ENCODE data around the gene SMYD3. TPM values are rescaled to one million over a fixed set of nuclear protein-coding genes. Genes with fewer than 3 reads are reported as not detected.
A peak's percentile ranks its signal among the peaks of the same experiment; 100 is the strongest.

SMYD3 gene
- total RNA-seq, 1 experiment from 2014 or later: 25.5 TPM

GRCh38 chr1:246037832-246038231 lies 469.2 kb downstream of the SMYD3 start:
- Histone ChIP-seq H3K23me2 (ENCODE audit: insufficient read length, low read depth, low read length, poor library complexity, severe bottlenecking) (no peaks in the 10 kb centered on the region), H3T11ph (ENCODE audit: low read length) (no peak overlapping the region), H2AK5ac (ENCODE audit: insufficient read length, low read length) (no peak overlapping the region), H2AFZ (ENCODE audit: low read length) (no peak overlapping the region), H3K23ac (ENCODE audit: insufficient read length, low read depth, low read length) (no peak overlapping the region), H3K79me2 (ENCODE audit: insufficient read depth, low read length) (no peaks in the 10 kb centered on the region), H3K56ac (ENCODE audit: insufficient read length, low read depth, low read length) (no peak overlapping the region), H3K27me3 (ENCODE audit: insufficient read depth, low read length) (no peaks in the 10 kb centered on the region), H3K9me3 (ENCODE audit: control insufficient read depth, low read depth, low read length) (no peaks in the 10 kb centered on the region), H2BK20ac (ENCODE audit: low read depth, low read length, poor library complexity, severe bottlenecking) (no peak overlapping the region), H4K5ac (ENCODE audit: insufficient read length, low read depth, low read length) (no peak overlapping the region), H3K4ac (ENCODE audit: low read depth, low read length) (no peak overlapping the region), H2BK5ac (ENCODE audit: insufficient read length, low read length) (no peak overlapping the region), H2BK12ac (ENCODE audit: insufficient read length, low read depth, low read length) (no peak overlapping the region), H3K9ac (ENCODE audit: extremely low read depth, insufficient read length, low read length) (no peak overlapping the region), H2BK120ac (ENCODE audit: low read depth, low read length, poor library complexity, severe bottlenecking) (no peak overlapping the region), H2BK15ac (ENCODE audit: low read depth, low read length) (no peak overlapping the region), H3K27ac (ENCODE audit: insufficient read length, low read depth, low read length) (no peak overlapping the region), H4K8ac (replicated peaks; ENCODE audit: insufficient read length, low read depth, low read length) (no peak overlapping the region), H3K14ac (ENCODE audit: insufficient read depth, low read length) (no peak overlapping the region), H3K4me1 (ENCODE audit: insufficient read depth, low read length) (no peaks in the 10 kb centered on the region), H4K20me1 (ENCODE audit: control insufficient read depth, insufficient read depth, insufficient read length) (no peaks in the 10 kb centered on the region), H3K4me2 (ENCODE audit: insufficient read depth, insufficient read length, low read length) (no peak overlapping the region), H4K91ac (ENCODE audit: insufficient read length, low read depth, low read length) (no peak overlapping the region), H3K79me1 (ENCODE audit: insufficient read depth, low read depth, low read length, poor library complexity, severe bottlenecking) (no peaks in the 10 kb centered on the region), H3K18ac (ENCODE audit: insufficient read length, low read depth, low read length) (no peak overlapping the region)
- Mint-ChIP-seq H3K9me3 (no peaks in the 10 kb centered on the region), H3K4me1 (peaks cover 4 to 9% of the 10 kb centered on the region in 2 experiments; a peak in 3 of 4 replicates), H3K27me3 (ENCODE audit: low read depth) (no peaks in the 10 kb centered on the region), H3K4me3 (no peak overlapping the region), H3K27ac (peak overlapping the region in 1 of 3 experiments; percentile 37; a peak in 2 of 7 replicates), H3K36me3 (ENCODE audit: insufficient read depth in 1 of 3, low read depth in 3 of 3) (no peaks in the 10 kb centered on the region)
- DNase-seq: no peak
- no peak for TF ChIP-seq CTCF (conservative IDR thresholded peaks at IDR 0.05)
- WGBS (ENCODE audit: extremely low coverage, insufficient read length, low lambda C conversion rate): no CpG with 5 or more reads among the region's 1 CpG

Data from H9 (cell line).